Keratinocyte (primary cell): Measurements from ENCODE around the gene ZFYVE26.

ENCODE experiments used
- EZH2 ChIP-seq: IDR thresholded peaks from one replicate; pipeline ENCODE4 v1.6.1; 2012; ENCODE audit warnings: inconsistent platforms, mild to moderate bottlenecking, low read length, moderate library complexity
- TF ChIP-seq, protein P1 (sequence below), 3 experiments: IDR thresholded peaks in 1 of 3; conservative IDR thresholded peaks in 1 of 3; optimal IDR thresholded peaks in 1 of 3; 2 replicates in 2 of 3; 3 replicates in 1 of 3; pipeline versions ENCODE3 to v1.5.1; 2011; ENCODE audit warnings: low read length in 3 of 3, mild to moderate bottlenecking in 3 of 3, moderate library complexity in 2 of 3, control low read depth in 1 of 3, inconsistent platforms in 1 of 3; ENCODE audit not compliant: insufficient read depth in 2 of 3; ENCODE audit errors: extremely low read depth in 1 of 3

- TF ChIP-seq, protein P1, sequence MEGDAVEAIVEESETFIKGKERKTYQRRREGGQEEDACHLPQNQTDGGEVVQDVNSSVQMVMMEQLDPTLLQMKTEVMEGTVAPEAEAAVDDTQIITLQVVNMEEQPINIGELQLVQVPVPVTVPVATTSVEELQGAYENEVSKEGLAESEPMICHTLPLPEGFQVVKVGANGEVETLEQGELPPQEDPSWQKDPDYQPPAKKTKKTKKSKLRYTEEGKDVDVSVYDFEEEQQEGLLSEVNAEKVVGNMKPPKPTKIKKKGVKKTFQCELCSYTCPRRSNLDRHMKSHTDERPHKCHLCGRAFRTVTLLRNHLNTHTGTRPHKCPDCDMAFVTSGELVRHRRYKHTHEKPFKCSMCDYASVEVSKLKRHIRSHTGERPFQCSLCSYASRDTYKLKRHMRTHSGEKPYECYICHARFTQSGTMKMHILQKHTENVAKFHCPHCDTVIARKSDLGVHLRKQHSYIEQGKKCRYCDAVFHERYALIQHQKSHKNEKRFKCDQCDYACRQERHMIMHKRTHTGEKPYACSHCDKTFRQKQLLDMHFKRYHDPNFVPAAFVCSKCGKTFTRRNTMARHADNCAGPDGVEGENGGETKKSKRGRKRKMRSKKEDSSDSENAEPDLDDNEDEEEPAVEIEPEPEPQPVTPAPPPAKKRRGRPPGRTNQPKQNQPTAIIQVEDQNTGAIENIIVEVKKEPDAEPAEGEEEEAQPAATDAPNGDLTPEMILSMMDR (optimal IDR thresholded peaks at IDR 0.05 in 1 of 3, IDR thresholded peaks at IDR 0.05 in 1 of 3, conservative IDR thresholded peaks at IDR 0.05 in 1 of 3; ENCODE audit: extremely low read depth in 1 of 3, insufficient read depth in 2 of 3, low read length in 3 of 3) = no peak
- TF ChIP-seq EZH2 = no peak
Measured at GRCh38 chr14:67852926-67853604, 36.7 kb upstream of the ZFYVE26 start.
